ENCODE results near the gene NMB.
"Not testable (repeated sequence)": the region's sequence is repeated elsewhere in the genome, so short reads cannot be mapped to it uniquely, and the experiment has no call there.

The NMB gene

GRCh38 chr15:84647726-84648125 lies 10.3 kb downstream of the NMB start:
- no peak overlapping the region for H3K4me3 ChIP-seq (replicated peaks; ENCODE audit: low read depth, low read length)
- no peak for TF ChIP-seq CTCF (IDR thresholded peaks at IDR 0.05; ENCODE audit: low read length, missing control alignments)
- DNase-seq (ENCODE audit: low read depth), result no peak

- no peak overlapping the region for H3K4me3 ChIP-seq (replicated peaks; ENCODE audit: low read depth, low read length)
- no peak for DNase-seq (ENCODE audit: low read depth)
- TF ChIP-seq CTCF (IDR thresholded peaks at IDR 0.05; ENCODE audit: low read length, missing control alignments), result no peak
Observed at GRCh38 chr15:84645997-84646396, 12.0 kb downstream of the NMB start.

GRCh38 chr15:84645496-84645895 lies 12.5 kb downstream of the NMB start:
- no peak for TF ChIP-seq CTCF (IDR thresholded peaks at IDR 0.05; ENCODE audit: low read length, missing control alignments)
- DNase-seq (ENCODE audit: low read depth), result no peak
- no peak overlapping the region for H3K4me3 ChIP-seq (replicated peaks; ENCODE audit: low read depth, low read length)

GRCh38 chr15:84643838-84644237 lies 14.2 kb downstream of the NMB start:
- no peak for DNase-seq (ENCODE audit: low read depth)
- no peak for TF ChIP-seq CTCF (IDR thresholded peaks at IDR 0.05; ENCODE audit: low read length, missing control alignments)
- H3K4me3 ChIP-seq (replicated peaks; ENCODE audit: low read depth, low read length), result no peak overlapping the region

- H3K4me3 ChIP-seq (replicated peaks; ENCODE audit: low read depth, low read length), result not testable (repeated sequence)
Observed at GRCh38 chr15:84642640-84643039, 15.4 kb downstream of the NMB start.

GRCh38 chr15:84641871-84642270 lies 16.1 kb downstream of the NMB start:
- H3K4me3 ChIP-seq (replicated peaks; ENCODE audit: low read depth, low read length), result not testable (repeated sequence)

More at GRCh38 chr15:84642640-84643039, 15.4 kb downstream of the NMB start:
- not testable (repeated sequence) for DNase-seq (ENCODE audit: low read depth)

GRCh38 chr15:84638103-84638502 lies 19.9 kb downstream of the NMB start:
- TF ChIP-seq CTCF (IDR thresholded peaks at IDR 0.05; ENCODE audit: low read length, missing control alignments), result no peak
- no peak for DNase-seq (ENCODE audit: low read depth)
- no peak overlapping the region for H3K4me3 ChIP-seq (replicated peaks; ENCODE audit: low read depth, low read length)

More at GRCh38 chr15:84641871-84642270, 16.1 kb downstream of the NMB start:
- DNase-seq (ENCODE audit: low read depth), result not testable (repeated sequence)

- DNase-seq (ENCODE audit: low read depth), result no peak
- peak overlapping the region; percentile 61 for H3K4me3 ChIP-seq (replicated peaks; ENCODE audit: low read depth, low read length)
- no peak for TF ChIP-seq CTCF (IDR thresholded peaks at IDR 0.05; ENCODE audit: low read length, missing control alignments)
Observed at GRCh38 chr15:84634228-84634837, 23.7 kb downstream of the NMB start.

All from fibroblast of pulmonary artery (primary cell).